VCaP (cell line): ENCODE measurements around the gene RHO.

Source experiments
- H3K27ac ChIP-seq: fragments of 450-650 bp; 2 replicates; pipeline ENCODE4 v1.5.1; 2017
- CTCF ChIP-seq: fragments of 450-650 bp; conservative IDR thresholded peaks from 2 replicates; pipeline ENCODE4 v1.5.1; 2017; ENCODE audit warnings: mild to moderate bottlenecking, moderate library complexity

The RHO gene

GRCh38 chr3:129581623-129582022, 53.2 kb downstream of the RHO start:
- H3K27ac ChIP-seq, result no peak overlapping the region
- TF ChIP-seq CTCF, result no peak

- no peak overlapping the region for H3K27ac ChIP-seq
- no peak for TF ChIP-seq CTCF
Observed at GRCh38 chr3:129582799-129583198, 54.4 kb downstream of the RHO start.

GRCh38 chr3:129583289-129583688, 54.9 kb downstream of the RHO start:
- no peak overlapping the region for H3K27ac ChIP-seq
- TF ChIP-seq CTCF, result no peak

GRCh38 chr3:129584631-129585030, 56.2 kb downstream of the RHO start:
- H3K27ac ChIP-seq, result no peak overlapping the region
- no peak for TF ChIP-seq CTCF
